CD14-positive monocyte (primary cell): Measurements from ENCODE around the gene KCNJ10. TPM values are rescaled to one million over a fixed set of nuclear protein-coding genes. Genes with fewer than 3 reads are reported as not detected.

ENCODE experiments used
- DNase-seq, 3 donors: peaks; one replicate each; pipeline ENCODE4 v3.0.0-alpha.2; 2011 to 2022
- H2AFZ ChIP-seq: 2 replicates; pipeline ENCODE4 v1.6.0; 2012; ENCODE audit warnings: mild to moderate bottlenecking, low read depth, low read length, inconsistent platforms; ENCODE audit not compliant: insufficient read depth, poor library complexity, severe bottlenecking
- H3K27ac ChIP-seq, 2 donors: 1 replicate in 1 of 2; 2 replicates in 1 of 2; pipeline ENCODE4 v1.5.1; 2012 to 2013; ENCODE audit warnings: low read length in 2 of 2, control low read depth in 1 of 2, inconsistent platforms in 1 of 2, low read depth in 1 of 2, mild to moderate bottlenecking in 1 of 2
- H3K27me3 ChIP-seq, 2 donors: one replicate each; pipeline versions ENCODE4 v1.6.0 to v1.6.1; 2011 to 2013; ENCODE audit warnings: low read length in 2 of 2; ENCODE audit not compliant: control insufficient read depth in 2 of 2, insufficient read depth in 2 of 2
- H3K36me3 ChIP-seq, 2 donors: replicated peaks in 1 of 2; 1 replicate in 1 of 2; 2 replicates in 1 of 2; pipeline versions ENCODE4 v1.5.1 to v1.6.1; 2012 to 2013; ENCODE audit warnings: low read length in 2 of 2, control low read depth in 1 of 2, inconsistent platforms in 1 of 2, mild to moderate bottlenecking in 1 of 2; ENCODE audit not compliant: insufficient read depth in 2 of 2, control insufficient read depth in 1 of 2
- H3K4me1 ChIP-seq, 2 donors: 1 replicate in 1 of 2; 2 replicates in 1 of 2; pipeline versions ENCODE4 v1.5.1 to v1.6.1; 2012 to 2013; ENCODE audit warnings: low read length in 2 of 2, control low read depth in 1 of 2, inconsistent platforms in 1 of 2, mild to moderate bottlenecking in 1 of 2, moderate library complexity in 1 of 2; ENCODE audit not compliant: insufficient read depth in 2 of 2, control insufficient read depth in 1 of 2
- H3K4me2 ChIP-seq: replicated peaks from 2 replicates; pipeline ENCODE3; 2012; ENCODE audit warnings: low read length, moderate library complexity, mild to moderate bottlenecking; ENCODE audit not compliant: poor library complexity, severe bottlenecking; ENCODE audit errors: extremely low read depth
- H3K4me3 ChIP-seq, 3 experiments: fragments of 200-600 bp in 1 of 3; sonication (generic) in 1 of 3; replicated peaks in 1 of 3; 1 replicate in 2 of 3; 2 replicates in 1 of 3; pipeline ENCODE4 v1.5.1; 2011 to 2013; ENCODE audit warnings: low read length in 3 of 3, mild to moderate bottlenecking in 3 of 3, control low read depth in 2 of 3, low read depth in 2 of 3, inconsistent platforms in 1 of 3, moderate library complexity in 1 of 3
- H3K79me2 ChIP-seq: 2 replicates; pipeline ENCODE4 v1.6.0; 2012; ENCODE audit warnings: mild to moderate bottlenecking, control low read depth, inconsistent platforms, low read length, moderate library complexity; ENCODE audit not compliant: insufficient read depth
- H3K9ac ChIP-seq: 2 replicates; pipeline ENCODE4 v1.6.0; 2017; ENCODE audit warnings: low read length, mild to moderate bottlenecking; ENCODE audit not compliant: insufficient read depth, poor library complexity, severe bottlenecking
- H3K9me3 ChIP-seq, 2 donors: replicated peaks in 1 of 2; 1 replicate in 1 of 2; 2 replicates in 1 of 2; pipeline versions ENCODE4 v1.5.1 to v1.6.1; 2012 to 2013; ENCODE audit warnings: low read length in 2 of 2, control low read depth in 1 of 2; ENCODE audit not compliant: control insufficient read depth in 1 of 2, insufficient read depth in 1 of 2
- H4K20me1 ChIP-seq: 2 replicates; pipeline ENCODE4 v1.6.0; 2012; ENCODE audit warnings: mild to moderate bottlenecking, low read length, control low read depth, moderate library complexity; ENCODE audit not compliant: insufficient read depth
- H3K27ac Mint-ChIP-seq, 7 donors: one replicate each; pipeline ENCODE4 v1.8.0; 2020; ENCODE audit warnings: mild to moderate bottlenecking in 7 of 7, mixed read lengths in 7 of 7, moderate library complexity in 6 of 7, inconsistent platforms in 2 of 7
- H3K27me3 Mint-ChIP-seq, 3 donors: one replicate each; pipeline ENCODE4 v1.8.0; 2021 to 2022; ENCODE audit warnings: low read depth in 3 of 3, mild to moderate bottlenecking in 3 of 3, mixed read lengths in 3 of 3, moderate library complexity in 3 of 3, inconsistent platforms in 1 of 3
- H3K36me3 Mint-ChIP-seq, 2 donors: one replicate each; pipeline ENCODE4 v1.8.0; 2020; ENCODE audit warnings: mixed read lengths in 2 of 2, inconsistent platforms in 1 of 2, mild to moderate bottlenecking in 1 of 2
- H3K4me1 Mint-ChIP-seq: one replicate; pipeline ENCODE4 v1.8.0; 2020; ENCODE audit warnings: mild to moderate bottlenecking, mixed read lengths
- H3K4me3 Mint-ChIP-seq, 2 donors: one replicate each; pipeline ENCODE4 v1.8.0; 2020; ENCODE audit warnings: mild to moderate bottlenecking in 2 of 2, mixed read lengths in 2 of 2, moderate library complexity in 1 of 2
- H3K9me3 Mint-ChIP-seq, 7 donors: one replicate each; pipeline ENCODE4 v1.8.0; 2020 to 2022; ENCODE audit warnings: mixed read lengths in 7 of 7, mild to moderate bottlenecking in 6 of 7, moderate library complexity in 6 of 7, inconsistent platforms in 2 of 7
- WGBS: methylation state at CpG from one replicate; pipeline ENCODE4 v1.1.5; 2013; ENCODE audit warnings: missing lambda C conversion rate; ENCODE audit not compliant: insufficient coverage; 5-methylcytosine and 5-hydroxymethylcytosine counted together
- intact Hi-C, 2 donors: fragments of 100-400 bp; cut with micrococcal nuclease; formaldehyde crosslinking; loops; one replicate each; pipeline versions ENCODE4 v1.15.0 to v1.15.1; 2023
- polyA plus RNA-seq, 3 donors: library from polyadenylated mRNA; depleted of rRNA in 1 of 3; unstranded in 2 of 3; stranded (reverse) in 1 of 3; fragments of 300-500 nt in 2 of 3; fragments of >200 nt in 1 of 3; fragmentation: Illumina TruSeq in 2 of 3; gene quantifications; 1 replicate in 2 of 3; 2 replicates in 1 of 3; pipeline ENCODE4 v1.2.3, GENCODE V29; 2012 to 2021
- TF ChIP-seq, protein P1 (sequence below): fragments of 200-600 bp; IDR thresholded peaks from one replicate; pipeline ENCODE4 v1.8.0; 2022; ENCODE audit warnings: antibody characterized with exemption, mild to moderate bottlenecking

KCNJ10 gene
- polyA plus RNA-seq, 3 donors = 0.23 TPM; not detected in 2

DNA sequence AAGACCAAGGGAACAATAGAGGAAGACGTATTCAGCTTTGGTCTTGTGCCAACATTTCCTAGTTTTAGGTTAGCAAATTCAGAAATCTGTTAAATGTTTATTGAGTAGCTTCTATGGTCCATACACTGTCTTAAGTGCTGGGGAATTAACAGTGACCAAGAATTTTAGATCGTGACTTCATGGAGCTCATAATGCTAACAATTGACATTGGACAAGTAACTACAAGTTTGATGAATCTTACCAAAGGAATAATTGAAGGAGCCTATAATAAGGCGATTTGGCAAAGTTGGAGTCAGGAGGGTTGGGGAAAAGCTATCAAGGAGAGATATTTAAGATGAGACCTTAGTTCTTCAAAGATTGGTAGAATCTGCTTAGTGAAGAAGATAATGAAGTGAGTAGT is 114.5 kb downstream of the KCNJ10 start:
- Mint-ChIP-seq H3K36me3 (no peaks in the 10 kb centered on the region), H3K4me1 (peaks cover 17% of the 10 kb centered on the region), H3K27me3 (peaks cover under 1 to 9% (median 7%) of the 10 kb centered on the region in 3 donors), H3K27ac (peak overlapping the region in 1 of 7 donors; percentile 55), H3K9me3 (no peaks in the 10 kb centered on the region), H3K4me3 (no peak overlapping the region)
- intact Hi-C loops = no loop called here
- Histone ChIP-seq H3K4me2 (no peak overlapping the region), H3K9me3 (no peaks in the 10 kb centered on the region), H3K9ac (no peak overlapping the region), H3K4me3 (no peak overlapping the region), H3K36me3 (no peaks in the 10 kb centered on the region), H3K27ac (no peak overlapping the region), H3K79me2 (no peaks in the 10 kb centered on the region), H2AFZ (no peak overlapping the region), H4K20me1 (no peaks in the 10 kb centered on the region), H3K27me3 (no peaks in the 10 kb centered on the region), H3K4me1 (peaks cover 14 to 16% of the 10 kb centered on the region in 2 donors)
- TF ChIP-seq, protein P1, sequence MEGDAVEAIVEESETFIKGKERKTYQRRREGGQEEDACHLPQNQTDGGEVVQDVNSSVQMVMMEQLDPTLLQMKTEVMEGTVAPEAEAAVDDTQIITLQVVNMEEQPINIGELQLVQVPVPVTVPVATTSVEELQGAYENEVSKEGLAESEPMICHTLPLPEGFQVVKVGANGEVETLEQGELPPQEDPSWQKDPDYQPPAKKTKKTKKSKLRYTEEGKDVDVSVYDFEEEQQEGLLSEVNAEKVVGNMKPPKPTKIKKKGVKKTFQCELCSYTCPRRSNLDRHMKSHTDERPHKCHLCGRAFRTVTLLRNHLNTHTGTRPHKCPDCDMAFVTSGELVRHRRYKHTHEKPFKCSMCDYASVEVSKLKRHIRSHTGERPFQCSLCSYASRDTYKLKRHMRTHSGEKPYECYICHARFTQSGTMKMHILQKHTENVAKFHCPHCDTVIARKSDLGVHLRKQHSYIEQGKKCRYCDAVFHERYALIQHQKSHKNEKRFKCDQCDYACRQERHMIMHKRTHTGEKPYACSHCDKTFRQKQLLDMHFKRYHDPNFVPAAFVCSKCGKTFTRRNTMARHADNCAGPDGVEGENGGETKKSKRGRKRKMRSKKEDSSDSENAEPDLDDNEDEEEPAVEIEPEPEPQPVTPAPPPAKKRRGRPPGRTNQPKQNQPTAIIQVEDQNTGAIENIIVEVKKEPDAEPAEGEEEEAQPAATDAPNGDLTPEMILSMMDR = no peak
- DNase-seq = no peak
- 85% methylated on average over 3 of the region's 3 CpGs for WGBS

DNA sequence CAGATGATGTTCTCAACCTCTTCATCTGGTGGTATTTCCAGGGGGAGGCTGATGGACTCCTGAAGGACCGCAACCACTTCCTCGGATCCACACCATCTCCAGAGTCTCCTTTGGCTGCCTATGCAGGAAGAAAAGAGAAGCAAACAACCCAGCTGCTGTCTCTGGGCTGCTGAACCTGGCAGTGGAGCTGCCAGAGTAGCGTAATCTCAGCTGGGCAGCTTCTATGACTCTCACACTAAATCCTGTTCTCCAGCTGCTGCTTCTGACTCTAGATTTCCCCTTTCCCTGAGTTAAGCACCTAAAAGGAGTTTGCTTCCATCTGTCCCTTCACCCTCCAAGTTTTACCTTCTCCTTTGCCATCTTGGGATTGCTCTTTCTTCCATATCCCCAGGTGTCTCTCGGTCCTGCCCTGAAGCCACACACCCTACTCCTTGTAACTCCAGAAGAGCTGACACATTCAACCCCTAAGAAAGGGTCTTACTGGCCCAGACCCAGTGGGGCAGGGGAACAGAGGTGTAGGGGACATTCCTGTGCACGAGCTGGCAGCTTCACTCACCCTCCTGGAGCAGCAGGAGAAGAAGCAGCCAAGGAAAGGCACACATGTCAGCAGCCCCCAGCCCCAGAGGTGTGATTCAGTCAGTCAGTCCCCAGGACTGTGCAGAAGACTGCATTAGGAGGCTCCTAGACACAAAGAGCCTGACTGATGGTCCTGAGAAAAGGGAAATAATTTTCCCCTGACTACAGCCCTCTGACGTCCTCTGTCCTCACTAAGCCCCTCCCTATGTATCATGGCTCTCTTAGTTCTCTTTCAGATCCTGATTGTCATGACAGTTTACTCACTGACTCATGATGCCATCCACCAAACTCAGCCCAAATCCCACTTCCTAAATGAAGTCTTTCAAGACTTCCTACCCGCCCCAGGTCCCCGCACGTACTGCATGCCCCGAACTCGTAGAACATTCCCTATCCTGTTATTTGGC is 116.1 kb downstream of the KCNJ10 start, which contains the start of gene SLAMF9:
Gene SLAMF9, minus strand, starts transcription at position 702 of the 980 bp plus-strand sequence. Its CDS starts 100 bp downstream, at position 602.
- peaks cover 0 to 9% (median 4%) of the 10 kb centered on the region in 3 donors for H3K27me3 Mint-ChIP-seq
- Histone ChIP-seq H3K9ac (peak within 1 kb of the TSS; percentile 24), H3K4me3 (no peak within 1 kb of the TSS), H3K36me3 (no peaks in the 10 kb centered on the region), H3K4me1 (peaks cover 14 to 23% of the 10 kb centered on the region in 2 donors), H2AFZ (peak within 1 kb of the TSS; percentile 9), H3K4me2 (peak within 1 kb of the TSS; percentile 2), H3K79me2 (no peaks in the 10 kb centered on the region), H3K9me3 (no peaks in the 10 kb centered on the region), H3K27me3 (no peaks in the 10 kb centered on the region), H3K27ac (peak within 1 kb of the TSS; percentile 16 to 63), H4K20me1 (no peaks in the 10 kb centered on the region)
- intact Hi-C loops = no loop called here
- 46% methylated on average over 10 of the region's 11 CpGs for WGBS
- peak within 1 kb of the TSS in 1 of 2 donors; percentile 63 for H3K4me3 Mint-ChIP-seq
- TF ChIP-seq, protein P1 = no peak
- peak within 1 kb of the TSS; percentile 80 to 95 (median 89) for H3K27ac Mint-ChIP-seq
- H3K4me1 Mint-ChIP-seq = peaks cover 25% of the 10 kb centered on the region
- DNase-seq = peak; percentile 76 to 95 (median 85)
- H3K36me3 Mint-ChIP-seq = no peaks in the 10 kb centered on the region
- H3K9me3 Mint-ChIP-seq = no peaks in the 10 kb centered on the region
